Measurements from ENCODE around the gene ARHGAP9. TPM values are rescaled to one million over a fixed set of nuclear protein-coding genes. Genes with fewer than 3 reads are reported as not detected.

The ARHGAP9 gene
- polyA plus RNA-seq, 1 donor from 2014 or later, result 129 TPM

- Mint-ChIP-seq H3K27me3 (peaks cover 5% of the 10 kb centered on the region), H3K4me3 (peak overlapping the region in 1 of 4 donors; percentile 80), H3K9me3 (no peaks in the 10 kb centered on the region), H3K27ac (peak overlapping the region in 1 of 3 donors; percentile 41), H3K36me3 (peaks cover 7% of the 10 kb centered on the region), H3K4me1 (peaks cover 18 to 26% (median 18%) of the 10 kb centered on the region in 3 donors)
Measured at GRCh38 chr12:57464569-57464968, 15.1 kb downstream of the ARHGAP9 start.

- Mint-ChIP-seq H3K36me3 (no peaks in the 10 kb centered on the region), H3K27ac (peak overlapping the region; percentile 5 to 80 (median 52)), H3K4me1 (peaks cover 24 to 33% (median 28%) of the 10 kb centered on the region in 3 donors), H3K9me3 (no peaks in the 10 kb centered on the region), H3K4me3 (peak overlapping the region; percentile 84 to 97 (median 90)), H3K27me3 (peaks cover 5% of the 10 kb centered on the region)
Measured at GRCh38 chr12:57462912-57463253, 16.8 kb downstream of the ARHGAP9 start.

- H3K27me3 Mint-ChIP-seq, result peaks cover 5% of the 10 kb centered on the region
- H3K4me3 Mint-ChIP-seq, result peak overlapping the region; percentile 85 to 97 (median 93)
- H3K9me3 Mint-ChIP-seq, result no peaks in the 10 kb centered on the region
- H3K4me1 Mint-ChIP-seq, result peaks cover 24 to 32% (median 28%) of the 10 kb centered on the region in 3 donors
- no peaks in the 10 kb centered on the region for H3K36me3 Mint-ChIP-seq
- H3K27ac Mint-ChIP-seq, result peak overlapping the region; percentile 5 to 80 (median 52)
Measured at GRCh38 chr12:57462251-57462911, 17.3 kb downstream of the ARHGAP9 start.

GRCh38 chr12:57461917-57462250 lies 17.8 kb downstream of the ARHGAP9 start:
- H3K9me3 Mint-ChIP-seq, result no peaks in the 10 kb centered on the region
- H3K4me3 Mint-ChIP-seq, result peak overlapping the region; percentile 85 to 96 (median 92)
- peak overlapping the region in 2 of 3 donors; percentile 18 to 28 for H3K27ac Mint-ChIP-seq
- peaks cover 24 to 30% (median 28%) of the 10 kb centered on the region in 3 donors for H3K4me1 Mint-ChIP-seq
- no peaks in the 10 kb centered on the region for H3K36me3 Mint-ChIP-seq
- H3K27me3 Mint-ChIP-seq, result peaks cover 5% of the 10 kb centered on the region

- Mint-ChIP-seq H3K4me1 (peaks cover 24 to 30% (median 28%) of the 10 kb centered on the region in 3 donors), H3K27me3 (peaks cover 5% of the 10 kb centered on the region), H3K4me3 (peak overlapping the region; percentile 85 to 96 (median 92)), H3K9me3 (no peaks in the 10 kb centered on the region), H3K36me3 (no peaks in the 10 kb centered on the region), H3K27ac (peak overlapping the region in 2 of 3 donors; percentile 18 to 28)
Measured at GRCh38 chr12:57461276-57461916, 18.3 kb downstream of the ARHGAP9 start.

- Mint-ChIP-seq H3K4me3 (peak overlapping the region; percentile 90 to 96 (median 92)), H3K36me3 (no peaks in the 10 kb centered on the region), H3K27ac (peak overlapping the region in 2 of 3 donors; percentile 82 to 83), H3K4me1 (peaks cover 28 to 34% (median 28%) of the 10 kb centered on the region in 3 donors), H3K27me3 (peaks cover 5% of the 10 kb centered on the region), H3K9me3 (no peaks in the 10 kb centered on the region)
Measured at GRCh38 chr12:57460841-57461275, 18.8 kb downstream of the ARHGAP9 start.

GRCh38 chr12:57460468-57460784 lies 19.2 kb downstream of the ARHGAP9 start:
- Mint-ChIP-seq H3K9me3 (no peaks in the 10 kb centered on the region), H3K27ac (peak overlapping the region; percentile 55 to 83 (median 82)), H3K36me3 (no peaks in the 10 kb centered on the region), H3K4me3 (peak overlapping the region; percentile 90 to 96 (median 92)), H3K4me1 (peaks cover 28 to 34% (median 31%) of the 10 kb centered on the region in 3 donors), H3K27me3 (peaks cover 5% of the 10 kb centered on the region)

GRCh38 chr12:57459750-57460467 lies 19.8 kb downstream of the ARHGAP9 start, which contains the start of gene GLI1:
TSS of gene GLI1 (plus strand) at chr12:57459785. CDS start at chr12:57463692, 3,907 bp downstream.
- Mint-ChIP-seq H3K4me3 (peak within 1 kb of the TSS; percentile 90 to 99 (median 94)), H3K27ac (peak within 1 kb of the TSS; percentile 82 to 96 (median 88)), H3K9me3 (no peaks in the 10 kb centered on the region), H3K36me3 (no peaks in the 10 kb centered on the region), H3K4me1 (peaks cover 28 to 34% (median 31%) of the 10 kb centered on the region in 3 donors), H3K27me3 (peaks cover 5% of the 10 kb centered on the region)

GRCh38 chr12:57459055-57459749 lies 20.5 kb downstream of the ARHGAP9 start:
- peak overlapping the region; percentile 82 to 96 (median 88) for H3K27ac Mint-ChIP-seq
- H3K27me3 Mint-ChIP-seq, result peaks cover 5% of the 10 kb centered on the region
- H3K36me3 Mint-ChIP-seq, result no peaks in the 10 kb centered on the region
- peak overlapping the region; percentile 90 to 99 (median 94) for H3K4me3 Mint-ChIP-seq
- H3K4me1 Mint-ChIP-seq, result peaks cover 24 to 35% (median 31%) of the 10 kb centered on the region in 3 donors
- no peaks in the 10 kb centered on the region for H3K9me3 Mint-ChIP-seq

DNA sequence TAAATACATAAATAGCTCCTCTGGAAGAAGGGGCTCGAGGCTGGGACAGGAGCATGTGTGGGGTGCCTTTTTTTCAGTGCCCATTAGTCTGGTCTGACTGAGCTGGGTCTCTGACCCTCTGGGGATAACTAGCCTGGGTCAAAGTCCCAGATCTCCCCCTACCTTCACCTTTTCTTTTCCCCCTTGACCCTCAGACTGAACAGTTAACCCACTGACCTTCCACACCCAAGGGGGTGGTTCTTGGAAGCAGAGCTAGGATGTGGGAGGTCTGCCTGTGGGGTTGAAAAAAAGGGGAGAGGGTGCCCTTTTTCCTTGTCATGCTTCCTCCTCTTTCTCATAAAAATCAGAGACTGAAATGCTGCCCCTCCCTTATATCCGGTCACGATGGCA lies 21.0 kb downstream of the ARHGAP9 start:
- peak overlapping the region; percentile 90 to 99 (median 94) for H3K4me3 Mint-ChIP-seq
- H3K36me3 Mint-ChIP-seq, result no peaks in the 10 kb centered on the region
- H3K27me3 Mint-ChIP-seq, result peaks cover 5% of the 10 kb centered on the region
- H3K27ac Mint-ChIP-seq, result peak overlapping the region; percentile 82 to 96 (median 88)
- H3K9me3 Mint-ChIP-seq, result no peaks in the 10 kb centered on the region
- peaks cover 24 to 32% (median 28%) of the 10 kb centered on the region in 3 donors for H3K4me1 Mint-ChIP-seq

DNA sequence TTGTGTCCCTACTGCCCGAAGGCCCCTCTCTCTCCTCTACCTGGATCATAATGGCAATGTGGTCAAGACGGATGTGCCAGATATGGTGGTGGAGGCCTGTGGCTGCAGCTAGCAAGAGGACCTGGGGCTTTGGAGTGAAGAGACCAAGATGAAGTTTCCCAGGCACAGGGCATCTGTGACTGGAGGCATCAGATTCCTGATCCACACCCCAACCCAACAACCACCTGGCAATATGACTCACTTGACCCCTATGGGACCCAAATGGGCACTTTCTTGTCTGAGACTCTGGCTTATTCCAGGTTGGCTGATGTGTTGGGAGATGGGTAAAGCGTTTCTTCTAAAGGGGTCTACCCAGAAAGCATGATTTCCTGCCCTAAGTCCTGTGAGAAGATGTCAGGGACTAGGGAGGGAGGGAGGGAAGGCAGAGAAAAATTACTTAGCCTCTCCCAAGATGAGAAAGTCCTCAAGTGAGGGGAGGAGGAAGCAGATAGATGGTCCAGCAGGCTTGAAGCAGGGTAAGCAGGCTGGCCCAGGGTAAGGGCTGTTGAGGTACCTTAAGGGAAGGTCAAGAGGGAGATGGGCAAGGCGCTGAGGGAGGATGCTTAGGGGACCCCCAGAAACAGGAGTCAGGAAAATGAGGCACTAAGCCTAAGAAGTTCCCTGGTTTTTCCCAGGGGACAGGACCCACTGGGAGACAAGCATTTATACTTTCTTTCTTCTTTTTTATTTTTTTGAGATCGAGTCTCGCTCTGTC lies 22.8 kb downstream of the ARHGAP9 start:
- H3K27me3 Mint-ChIP-seq, result peaks cover 7% of the 10 kb centered on the region
- H3K4me3 Mint-ChIP-seq, result peak overlapping the region in 2 of 4 donors; percentile 44 to 45
- peak overlapping the region in 2 of 3 donors; percentile 39 to 88 for H3K27ac Mint-ChIP-seq
- peaks cover 18 to 24% (median 22%) of the 10 kb centered on the region in 3 donors for H3K4me1 Mint-ChIP-seq
- H3K36me3 Mint-ChIP-seq, result no peaks in the 10 kb centered on the region
- H3K9me3 Mint-ChIP-seq, result no peaks in the 10 kb centered on the region

DNA sequence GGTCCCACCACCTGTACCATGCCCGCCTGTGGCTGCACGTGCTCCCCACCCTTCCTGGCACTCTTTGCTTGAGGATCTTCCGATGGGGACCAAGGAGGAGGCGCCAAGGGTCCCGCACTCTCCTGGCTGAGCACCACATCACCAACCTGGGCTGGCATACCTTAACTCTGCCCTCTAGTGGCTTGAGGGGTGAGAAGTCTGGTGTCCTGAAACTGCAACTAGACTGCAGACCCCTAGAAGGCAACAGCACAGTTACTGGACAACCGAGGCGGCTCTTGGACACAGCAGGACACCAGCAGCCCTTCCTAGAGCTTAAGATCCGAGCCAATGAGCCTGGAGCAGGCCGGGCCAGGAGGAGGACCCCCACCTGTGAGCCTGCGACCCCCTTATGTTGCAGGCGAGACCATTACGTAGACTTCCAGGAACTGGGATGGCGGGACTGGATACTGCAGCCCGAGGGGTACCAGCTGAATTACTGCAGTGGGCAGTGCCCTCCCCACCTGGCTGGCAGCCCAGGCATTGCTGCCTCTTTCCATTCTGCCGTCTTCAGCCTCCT lies 23.4 kb downstream of the ARHGAP9 start:
- Mint-ChIP-seq H3K4me3 (peak overlapping the region; percentile 25 to 96 (median 70)), H3K9me3 (no peaks in the 10 kb centered on the region), H3K27ac (peak overlapping the region; percentile 43 to 73 (median 52)), H3K36me3 (no peaks in the 10 kb centered on the region), H3K27me3 (peaks cover 7% of the 10 kb centered on the region), H3K4me1 (peaks cover 15 to 20% (median 18%) of the 10 kb centered on the region in 3 donors)

GRCh38 chr12:57455374-57456144 lies 24.1 kb downstream of the ARHGAP9 start:
- H3K36me3 Mint-ChIP-seq, result no peaks in the 10 kb centered on the region
- H3K27ac Mint-ChIP-seq, result peak overlapping the region; percentile 43 to 73 (median 52)
- peak overlapping the region; percentile 25 to 96 (median 70) for H3K4me3 Mint-ChIP-seq

More at GRCh38 chr12:57455374-57456144, 24.1 kb downstream of the ARHGAP9 start:
- H3K4me1 Mint-ChIP-seq, result peaks cover 15 to 17% (median 17%) of the 10 kb centered on the region in 3 donors
- peaks cover 10% of the 10 kb centered on the region for H3K27me3 Mint-ChIP-seq
- no peaks in the 10 kb centered on the region for H3K9me3 Mint-ChIP-seq
